ENCODE measurements around the gene IRF1. TPM values are rescaled to one million over a fixed set of nuclear protein-coding genes. Genes with fewer than 3 reads are reported as not detected.

IRF1 gene
- total RNA-seq, 1 experiment from 2014 or later, result 30.1 TPM

DNA sequence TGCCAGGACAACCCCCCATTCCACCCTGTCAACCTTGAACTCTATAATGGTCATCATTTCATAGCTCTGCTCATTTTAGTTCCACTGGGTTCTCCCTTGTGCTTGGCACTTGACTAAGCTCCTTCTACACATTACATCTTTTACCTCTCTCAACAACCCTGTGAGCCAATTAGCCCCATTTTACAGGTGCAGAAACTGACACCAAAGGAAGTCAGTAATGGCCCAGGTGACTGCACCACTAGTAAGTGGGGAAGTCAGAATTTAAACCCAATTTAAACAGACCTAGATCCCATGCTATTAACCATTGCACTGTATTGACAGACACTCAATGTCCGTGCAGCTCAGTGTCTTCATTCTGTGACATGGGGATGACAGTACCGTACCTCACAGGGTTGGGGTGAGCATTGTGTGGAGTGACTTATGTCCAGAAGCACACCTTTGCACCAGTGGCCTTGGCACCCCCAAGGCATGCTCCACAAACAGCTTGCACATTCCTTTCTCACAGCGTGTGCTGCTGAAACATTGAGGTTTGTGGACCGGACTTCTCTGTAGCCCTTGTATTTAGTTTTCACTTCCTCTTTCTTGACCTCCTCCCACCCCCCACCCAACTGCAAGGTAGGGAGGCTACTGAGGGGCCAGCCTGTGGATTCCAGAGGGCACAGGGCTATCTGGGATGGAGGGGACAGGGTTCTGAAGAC lies 23.1 kb downstream of the IRF1 start (continued):
- TF ChIP-seq, protein P1, sequence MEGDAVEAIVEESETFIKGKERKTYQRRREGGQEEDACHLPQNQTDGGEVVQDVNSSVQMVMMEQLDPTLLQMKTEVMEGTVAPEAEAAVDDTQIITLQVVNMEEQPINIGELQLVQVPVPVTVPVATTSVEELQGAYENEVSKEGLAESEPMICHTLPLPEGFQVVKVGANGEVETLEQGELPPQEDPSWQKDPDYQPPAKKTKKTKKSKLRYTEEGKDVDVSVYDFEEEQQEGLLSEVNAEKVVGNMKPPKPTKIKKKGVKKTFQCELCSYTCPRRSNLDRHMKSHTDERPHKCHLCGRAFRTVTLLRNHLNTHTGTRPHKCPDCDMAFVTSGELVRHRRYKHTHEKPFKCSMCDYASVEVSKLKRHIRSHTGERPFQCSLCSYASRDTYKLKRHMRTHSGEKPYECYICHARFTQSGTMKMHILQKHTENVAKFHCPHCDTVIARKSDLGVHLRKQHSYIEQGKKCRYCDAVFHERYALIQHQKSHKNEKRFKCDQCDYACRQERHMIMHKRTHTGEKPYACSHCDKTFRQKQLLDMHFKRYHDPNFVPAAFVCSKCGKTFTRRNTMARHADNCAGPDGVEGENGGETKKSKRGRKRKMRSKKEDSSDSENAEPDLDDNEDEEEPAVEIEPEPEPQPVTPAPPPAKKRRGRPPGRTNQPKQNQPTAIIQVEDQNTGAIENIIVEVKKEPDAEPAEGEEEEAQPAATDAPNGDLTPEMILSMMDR (IDR thresholded peaks at IDR 0.05 in 2 of 3, conservative IDR thresholded peaks at IDR 0.05 in 1 of 3; ENCODE audit: borderline replicate concordance in 1 of 3, insufficient read depth in 1 of 3, low read depth in 2 of 3, low read length in 2 of 3), result no peak
- TF ChIP-seq POLR2AphosphoS5 (IDR thresholded peaks at IDR 0.05; ENCODE audit: low read depth, low read length) (no peak), RAD21 (IDR thresholded peaks at IDR 0.05; ENCODE audit: low read depth) (no peak), CBX3 (IDR thresholded peaks at IDR 0.05; ENCODE audit: low read depth) (no peak), ZNF274 (IDR thresholded peaks at IDR 0.05; ENCODE audit: low read depth, low read length) (no peak), SRF (IDR thresholded peaks at IDR 0.05; ENCODE audit: low read depth) (no peak), ZFX (IDR thresholded peaks at IDR 0.05) (no peak), JUND (IDR thresholded peaks at IDR 0.05) (no peak), TCF7L2 (IDR thresholded peaks at IDR 0.05; ENCODE audit: borderline replicate concordance, extremely low read depth, insufficient read depth, insufficient read length) (no peak)
- TF ChIP-seq, protein P2, sequence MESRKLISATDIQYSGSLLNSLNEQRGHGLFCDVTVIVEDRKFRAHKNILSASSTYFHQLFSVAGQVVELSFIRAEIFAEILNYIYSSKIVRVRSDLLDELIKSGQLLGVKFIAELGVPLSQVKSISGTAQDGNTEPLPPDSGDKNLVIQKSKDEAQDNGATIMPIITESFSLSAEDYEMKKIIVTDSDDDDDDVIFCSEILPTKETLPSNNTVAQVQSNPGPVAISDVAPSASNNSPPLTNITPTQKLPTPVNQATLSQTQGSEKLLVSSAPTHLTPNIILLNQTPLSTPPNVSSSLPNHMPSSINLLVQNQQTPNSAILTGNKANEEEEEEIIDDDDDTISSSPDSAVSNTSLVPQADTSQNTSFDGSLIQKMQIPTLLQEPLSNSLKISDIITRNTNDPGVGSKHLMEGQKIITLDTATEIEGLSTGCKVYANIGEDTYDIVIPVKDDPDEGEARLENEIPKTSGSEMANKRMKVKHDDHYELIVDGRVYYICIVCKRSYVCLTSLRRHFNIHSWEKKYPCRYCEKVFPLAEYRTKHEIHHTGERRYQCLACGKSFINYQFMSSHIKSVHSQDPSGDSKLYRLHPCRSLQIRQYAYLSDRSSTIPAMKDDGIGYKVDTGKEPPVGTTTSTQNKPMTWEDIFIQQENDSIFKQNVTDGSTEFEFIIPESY (IDR thresholded peaks at IDR 0.05; ENCODE audit: extremely low read depth, insufficient replicate concordance, low read length), result no peak
- TF ChIP-seq, protein P3, sequence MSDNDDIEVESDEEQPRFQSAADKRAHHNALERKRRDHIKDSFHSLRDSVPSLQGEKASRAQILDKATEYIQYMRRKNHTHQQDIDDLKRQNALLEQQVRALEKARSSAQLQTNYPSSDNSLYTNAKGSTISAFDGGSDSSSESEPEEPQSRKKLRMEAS (IDR thresholded peaks at IDR 0.05), result no peak

All from HCT116 (cell line).